PC-9 (cell line): Measurements from ENCODE around the gene ATAD2B. TPM values are rescaled to one million over a fixed set of nuclear protein-coding genes. Genes with fewer than 3 reads are reported as not detected.
"Not testable (repeated sequence)": the region's sequence is repeated elsewhere in the genome, so short reads cannot be mapped to it uniquely, and the experiment has no call there.

Experiments
- BruUV-seq: library from RNA; stranded (reverse); fragments of 400-500 nt; replicated peaks from 2 replicates; lab custom pipeline; 2021; lab: Mats Ljungman, UMichigan
- CTCF ChIA-PET: fragments of 300-600 bp; sonication (Branson Sonifier 250); formaldehyde crosslinking; loops from one replicate; lab custom pipeline; 2022; ENCODE audit warnings: antibody characterized with exemption; lab: Charles Lee
- POLR2A ChIA-PET: fragments of 300-600 bp; sonication (Branson Sonifier 250); formaldehyde crosslinking; loops from one replicate; lab custom pipeline; 2022; ENCODE audit warnings: antibody characterized with exemption; ENCODE audit not compliant: unreplicated experiment; lab: Charles Lee
- DNase-seq, 2 experiments: peaks; one replicate each; pipeline versions ENCODE4 v3.0.0 to v3.0.0-alpha.2; 2015 to 2022; ENCODE audit warnings: mixed read lengths in 1 of 2
- H2AFZ ChIP-seq: fragments of 200-600 bp; sonication (generic); 2 replicates; pipeline ENCODE4 v1.8.1; 2017; ENCODE audit warnings: antibody characterized with exemption
- H3F3A ChIP-seq: fragments of 200-600 bp; sonication (generic); 2 replicates; pipeline ENCODE4 v1.8.1; 2017; ENCODE audit warnings: antibody characterized with exemption, mild to moderate bottlenecking, low read depth; ENCODE audit not compliant: insufficient read depth
- H3K27ac ChIP-seq: fragments of 200-600 bp; sonication (generic); 2 replicates; pipeline ENCODE4 v1.6.1; 2016; ENCODE audit warnings: mixed run types
- H3K27me3 ChIP-seq: fragments of 200-600 bp; sonication (generic); 2 replicates; pipeline ENCODE4 v1.6.1; 2016; ENCODE audit warnings: low read depth, mixed run types; ENCODE audit not compliant: insufficient read depth
- H3K36me3 ChIP-seq: fragments of 200-600 bp; sonication (generic); 2 replicates; pipeline ENCODE4 v1.6.1; 2016; ENCODE audit warnings: low read depth, mixed run types
- H3K4me1 ChIP-seq: fragments of 200-600 bp; sonication (generic); replicated peaks from 2 replicates; pipeline ENCODE4 v1.6.1; 2016; ENCODE audit warnings: mixed run types; ENCODE audit not compliant: insufficient read depth
- H3K4me2 ChIP-seq: fragments of 200-600 bp; sonication (generic); 2 replicates; pipeline ENCODE4 v1.6.1; 2017; ENCODE audit warnings: mixed run types
- H3K4me3 ChIP-seq: fragments of 200-600 bp; sonication (generic); 2 replicates; pipeline ENCODE4 v1.6.1; 2016; ENCODE audit warnings: mixed run types
- H3K79me2 ChIP-seq: fragments of 200-600 bp; sonication (generic); 2 replicates; pipeline ENCODE4 v1.6.1; 2017; ENCODE audit warnings: low read depth, mixed run types
- H3K9me2 ChIP-seq: fragments of 200-600 bp; sonication (generic); 2 replicates; pipeline ENCODE4 v1.8.1; 2017; ENCODE audit warnings: mild to moderate bottlenecking; ENCODE audit not compliant: insufficient read depth
- H3K9me3 ChIP-seq: fragments of 200-600 bp; sonication (generic); 2 replicates; pipeline ENCODE4 v1.8.1; 2016; ENCODE audit warnings: low read depth; ENCODE audit not compliant: insufficient read depth
- H4K20me1 ChIP-seq: fragments of 200-600 bp; sonication (generic); 2 replicates; pipeline ENCODE4 v1.8.1; 2017; ENCODE audit not compliant: insufficient read depth
- EZH2 ChIP-seq: fragments of 200-600 bp; sonication (generic); IDR thresholded peaks from 2 replicates; pipeline ENCODE4 v1.8.0; 2017; ENCODE audit warnings: antibody characterized with exemption, low read depth
- intact Hi-C: fragments of 100-400 bp; cut with micrococcal nuclease; formaldehyde crosslinking; loops from one replicate; pipeline ENCODE4 v1.10.0; 2022; ENCODE audit not compliant: unreplicated experiment
- total RNA-seq: library from RNA; stranded (reverse); gene quantifications from 2 replicates; pipeline ENCODE4 v1.2.3, GENCODE V29; 2021
- TF ChIP-seq, protein P1 (sequence below): fragments of 200-600 bp; sonication (generic); conservative IDR thresholded peaks from 2 replicates; pipeline ENCODE4 v1.6.1; 2017; ENCODE audit warnings: mixed run types, antibody characterized with exemption, mild to moderate bottlenecking, moderate library complexity

Gene ATAD2B
- total RNA-seq, 1 experiment from 2014 or later = 12.6 TPM

DNA sequence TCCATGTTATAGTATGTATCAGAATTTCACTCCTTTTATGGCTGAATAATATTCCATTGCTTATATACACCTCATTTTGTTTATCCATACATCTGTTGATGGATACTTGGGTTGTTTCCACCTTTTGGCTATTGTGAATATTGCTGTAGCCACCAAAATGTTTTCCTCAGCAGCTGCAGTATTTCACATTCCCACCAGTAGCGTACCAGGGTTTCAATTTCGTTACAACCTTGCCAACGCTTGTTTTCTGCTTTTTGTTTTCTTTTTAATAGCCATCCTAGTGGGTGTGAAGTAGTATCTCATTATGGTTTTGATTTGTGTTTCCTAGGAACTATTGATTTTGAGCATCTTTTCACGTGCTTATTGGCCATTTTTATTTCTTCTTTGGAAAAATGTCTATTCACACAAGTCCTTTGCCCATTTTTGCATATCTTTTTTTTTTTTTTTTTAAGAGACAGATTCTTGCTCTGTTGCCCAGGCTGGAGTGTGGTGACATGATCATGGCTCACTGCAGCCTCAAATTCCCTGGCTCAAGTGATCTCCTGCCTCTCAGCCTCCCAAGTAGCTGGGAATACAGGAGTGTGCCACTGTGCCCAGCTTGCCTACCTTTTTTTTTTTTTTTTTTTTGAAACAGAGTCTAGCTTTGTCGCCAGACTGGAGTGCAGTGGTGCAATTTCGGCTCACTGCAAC, 27.5 kb upstream of the ATAD2B start:
- no peaks in the 10 kb centered on the region for H3K36me3 ChIP-seq
- ChIA-PET POLR2A (interaction anchor here (0.7 kb wide), 1 partner anchor 93 kb away, joined by 17 read pairs; no protein-coding TSS in a partner anchor), CTCF (no interaction called here)
- no peaks in the 10 kb centered on the region for H3K4me1 ChIP-seq
- no TSS peak for BruUV-seq
- TF ChIP-seq EZH2 = no peak
- TF ChIP-seq, protein P1, sequence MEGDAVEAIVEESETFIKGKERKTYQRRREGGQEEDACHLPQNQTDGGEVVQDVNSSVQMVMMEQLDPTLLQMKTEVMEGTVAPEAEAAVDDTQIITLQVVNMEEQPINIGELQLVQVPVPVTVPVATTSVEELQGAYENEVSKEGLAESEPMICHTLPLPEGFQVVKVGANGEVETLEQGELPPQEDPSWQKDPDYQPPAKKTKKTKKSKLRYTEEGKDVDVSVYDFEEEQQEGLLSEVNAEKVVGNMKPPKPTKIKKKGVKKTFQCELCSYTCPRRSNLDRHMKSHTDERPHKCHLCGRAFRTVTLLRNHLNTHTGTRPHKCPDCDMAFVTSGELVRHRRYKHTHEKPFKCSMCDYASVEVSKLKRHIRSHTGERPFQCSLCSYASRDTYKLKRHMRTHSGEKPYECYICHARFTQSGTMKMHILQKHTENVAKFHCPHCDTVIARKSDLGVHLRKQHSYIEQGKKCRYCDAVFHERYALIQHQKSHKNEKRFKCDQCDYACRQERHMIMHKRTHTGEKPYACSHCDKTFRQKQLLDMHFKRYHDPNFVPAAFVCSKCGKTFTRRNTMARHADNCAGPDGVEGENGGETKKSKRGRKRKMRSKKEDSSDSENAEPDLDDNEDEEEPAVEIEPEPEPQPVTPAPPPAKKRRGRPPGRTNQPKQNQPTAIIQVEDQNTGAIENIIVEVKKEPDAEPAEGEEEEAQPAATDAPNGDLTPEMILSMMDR = no peak
- intact Hi-C loops = no loop called here
- no peaks in the 10 kb centered on the region for H3K27me3 ChIP-seq
- H2AFZ ChIP-seq = no peak overlapping the region
- H3K9me3 ChIP-seq = no peaks in the 10 kb centered on the region
- no peaks in the 10 kb centered on the region for H4K20me1 ChIP-seq
- no peak for DNase-seq
- H3K9me2 ChIP-seq = no peaks in the 10 kb centered on the region
- H3K27ac ChIP-seq = no peak overlapping the region
- no peak overlapping the region for H3K4me2 ChIP-seq
- H3K79me2 ChIP-seq = peaks cover 13% of the 10 kb centered on the region; the same call in 1 of the 2 replicates
- no peak overlapping the region for H3K4me3 ChIP-seq
- H3F3A ChIP-seq = no peaks in the 10 kb centered on the region

DNA sequence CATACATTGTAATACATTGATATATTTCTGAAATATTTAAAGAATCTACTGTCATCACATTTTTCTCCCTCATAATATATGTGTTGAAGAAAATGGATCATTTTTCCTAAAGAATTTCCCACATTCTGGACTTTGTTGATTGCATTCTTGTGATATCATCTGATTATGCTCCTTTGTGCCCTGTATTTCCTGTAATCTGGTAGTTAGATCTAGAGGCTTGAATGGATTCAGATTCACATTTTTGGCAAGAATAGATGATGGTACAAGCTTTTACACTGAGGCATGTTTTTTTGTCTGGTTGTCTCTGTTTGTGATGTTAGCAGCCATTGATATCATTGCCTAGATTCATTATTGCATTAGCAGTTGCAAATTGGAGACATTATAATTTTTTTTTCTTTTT, 26.7 kb upstream of the ATAD2B start:
- Histone ChIP-seq H3K36me3 (no peaks in the 10 kb centered on the region), H3K27me3 (no peaks in the 10 kb centered on the region), H3K27ac (no peak overlapping the region), H2AFZ (no peak overlapping the region), H3K9me3 (no peaks in the 10 kb centered on the region), H3F3A (no peaks in the 10 kb centered on the region), H3K4me2 (no peak overlapping the region), H3K4me1 (no peaks in the 10 kb centered on the region), H3K9me2 (no peaks in the 10 kb centered on the region), H3K4me3 (no peak overlapping the region), H3K79me2 (peaks cover 13% of the 10 kb centered on the region; the same call in 1 of the 2 replicates), H4K20me1 (no peaks in the 10 kb centered on the region)
- intact Hi-C loops = no loop called here
- ChIA-PET CTCF (no interaction called here), POLR2A (interaction anchor here (0.7 kb wide), 1 partner anchor 126 kb away, joined by 3 read pairs; no protein-coding TSS in a partner anchor)
- BruUV-seq = no TSS peak
- no peak for TF ChIP-seq EZH2
- TF ChIP-seq, protein P1 = no peak
- no peak for DNase-seq

DNA sequence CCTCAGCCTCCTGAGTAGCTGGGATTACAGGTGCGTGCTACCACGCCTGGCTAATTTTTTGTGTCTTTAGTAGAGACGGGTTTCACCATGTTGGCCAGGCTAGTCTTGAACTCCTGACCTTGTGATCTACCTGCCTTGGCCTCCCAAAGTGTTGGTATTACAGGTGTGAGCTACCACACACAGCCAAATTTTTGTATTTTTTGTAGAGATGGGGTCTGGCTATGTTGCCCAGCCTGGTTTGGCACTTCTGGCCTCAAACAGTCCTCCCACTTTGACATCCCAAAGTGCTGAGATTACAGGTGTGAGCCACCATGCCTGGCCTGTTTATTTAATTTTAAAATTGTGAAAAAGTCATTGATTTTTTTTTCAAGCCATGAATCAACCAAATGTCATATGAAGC, 25.6 kb upstream of the ATAD2B start:
- intact Hi-C loops = not testable (repeated sequence)
- CTCF ChIA-PET = interaction anchor here (0.5 to 0.7 kb wide), 3 partner anchors 48 to 1028 kb away, joined by 9 to 13 read pairs (median 11); no protein-coding TSS in a partner anchor

More for the DNA sequence above, 25.6 kb upstream of the ATAD2B start:
- H3K4me1 ChIP-seq, BruUV-seq, H3K27ac ChIP-seq, H4K20me1 ChIP-seq, H3K4me2 ChIP-seq, H3K36me3 ChIP-seq, DNase-seq, H3F3A ChIP-seq, H3K4me3 ChIP-seq, H2AFZ ChIP-seq, H3K9me3 ChIP-seq, H3K9me2 ChIP-seq, H3K27me3 ChIP-seq: not testable (repeated sequence)
- peaks cover 13% of the 10 kb centered on the region; the same call in 1 of the 2 replicates for H3K79me2 ChIP-seq
- POLR2A ChIA-PET = interaction anchor here (0.5 kb wide), 1 partner anchor 26 kb away, joined by 4 read pairs; the partner anchor contains the start of gene ATAD2B
